HG03066 (cell line): Measurements from ENCODE around the gene NOS1AP.

Source experiments
- ATAC-seq: cut with Tn5 transposase; IDR thresholded peaks from one replicate; pipeline ENCODE4 v1.9.1; 2021; ENCODE audit warnings: low read depth; ENCODE audit not compliant: unreplicated experiment

Gene NOS1AP

GRCh38 chr1:162134646-162135045 lies 65.2 kb downstream of the NOS1AP start:
- no peak for ATAC-seq

- ATAC-seq = no peak
These were observed 65.8 kb downstream of the NOS1AP start for GRCh38 chr1:162135271-162135775.

GRCh38 chr1:162136760-162137159 lies 67.3 kb downstream of the NOS1AP start:
- ATAC-seq = no peak

- no peak for ATAC-seq
These were observed 67.9 kb downstream of the NOS1AP start for GRCh38 chr1:162137179-162137960.

GRCh38 chr1:162138112-162138511 lies 68.6 kb downstream of the NOS1AP start:
- ATAC-seq = no peak

- ATAC-seq = no peak
These were observed 69.2 kb downstream of the NOS1AP start for GRCh38 chr1:162138599-162139181.

- no peak for ATAC-seq
These were observed 69.7 kb downstream of the NOS1AP start for GRCh38 chr1:162139211-162139610.

- ATAC-seq = no peak
These were observed 72.0 kb downstream of the NOS1AP start for GRCh38 chr1:162141281-162142054.

- ATAC-seq = no peak
These were observed 73.5 kb downstream of the NOS1AP start for GRCh38 chr1:162142968-162143367.

- no peak for ATAC-seq
These were observed 74.8 kb downstream of the NOS1AP start for GRCh38 chr1:162144268-162144667.

GRCh38 chr1:162144853-162145252 lies 75.4 kb downstream of the NOS1AP start:
- ATAC-seq = no peak

GRCh38 chr1:162145280-162145965 lies 75.9 kb downstream of the NOS1AP start:
- ATAC-seq = no peak

GRCh38 chr1:162145966-162146696 lies 76.6 kb downstream of the NOS1AP start:
- ATAC-seq = no peak

GRCh38 chr1:162147760-162148159 lies 78.3 kb downstream of the NOS1AP start:
- no peak for ATAC-seq

GRCh38 chr1:162150112-162150511 lies 80.6 kb downstream of the NOS1AP start:
- no peak for ATAC-seq

- ATAC-seq = no peak
These were observed 82.7 kb downstream of the NOS1AP start for GRCh38 chr1:162151900-162152829.

GRCh38 chr1:162153374-162153773 lies 83.9 kb downstream of the NOS1AP start:
- ATAC-seq = no peak

GRCh38 chr1:162157469-162157868 lies 88.0 kb downstream of the NOS1AP start:
- ATAC-seq = no peak
